NCI-H345 treated with DMSO at 0.1 percent for 48 hours (cell line): ENCODE results near the gene IFI27L2.

Experiments used
- DNase-seq: peaks from one replicate; lab custom pipeline; 2025; ENCODE audit not compliant: unreplicated experiment; lab: John Stamatoyannopoulos, UW

The IFI27L2 gene

GRCh38 chr14:94124582-94125377 lies 4.6 kb downstream of the IFI27L2 start:
- no peak for DNase-seq

GRCh38 chr14:94123868-94124267 lies 5.5 kb downstream of the IFI27L2 start:
- DNase-seq = no peak

GRCh38 chr14:94123296-94123695 lies 6.1 kb downstream of the IFI27L2 start:
- no peak for DNase-seq

GRCh38 chr14:94122438-94122837 lies 7.0 kb downstream of the IFI27L2 start:
- DNase-seq = no peak

- DNase-seq = no peak
Observed at GRCh38 chr14:94121485-94121884, 7.9 kb downstream of the IFI27L2 start.

GRCh38 chr14:94120667-94121340 lies 8.6 kb downstream of the IFI27L2 start:
- no peak for DNase-seq

- DNase-seq = no peak
Observed at GRCh38 chr14:94119071-94119470, 10.3 kb downstream of the IFI27L2 start.

- no peak for DNase-seq
Observed at GRCh38 chr14:94117856-94118255, 11.5 kb downstream of the IFI27L2 start.

GRCh38 chr14:94116701-94117100 lies 12.7 kb downstream of the IFI27L2 start:
- no peak for DNase-seq

GRCh38 chr14:94115631-94116030 lies 13.8 kb downstream of the IFI27L2 start:
- no peak for DNase-seq

- no peak for DNase-seq
Observed at GRCh38 chr14:94115058-94115591, 14.3 kb downstream of the IFI27L2 start.

- no peak for DNase-seq
Observed at GRCh38 chr14:94114589-94115057, 14.8 kb downstream of the IFI27L2 start.

GRCh38 chr14:94113908-94114588 lies 15.4 kb downstream of the IFI27L2 start:
- DNase-seq = no peak

GRCh38 chr14:94113490-94113889 lies 15.9 kb downstream of the IFI27L2 start:
- DNase-seq = no peak

- DNase-seq = no peak
Observed at GRCh38 chr14:94113073-94113472, 16.3 kb downstream of the IFI27L2 start.

- DNase-seq = no peak
Observed at GRCh38 chr14:94112513-94113063, 16.8 kb downstream of the IFI27L2 start.

- no peak for DNase-seq
Observed at GRCh38 chr14:94111276-94112095, 17.9 kb downstream of the IFI27L2 start.

GRCh38 chr14:94110552-94111181 lies 18.7 kb downstream of the IFI27L2 start, which contains the start of gene IFI27:
IFI27 (plus strand) TSS chr14:94110736.
- no peak for DNase-seq

GRCh38 chr14:94109915-94110250 lies 19.5 kb downstream of the IFI27L2 start:
- DNase-seq = no peak

GRCh38 chr14:94104731-94105130 lies 24.7 kb downstream of the IFI27L2 start:
- no peak for DNase-seq
